ENCODE results near the gene RBM3. TPM values are rescaled to one million over a fixed set of nuclear protein-coding genes. Genes with fewer than 3 reads are reported as not detected.
A peak's percentile ranks its signal among the peaks of the same experiment; 100 is the strongest.

Gene RBM3
- total and polyA plus RNA-seq, 7 donors: 15.9 to 206 (median 68.9) TPM

GRCh38 chrX:48606091-48606490 lies 31.8 kb downstream of the RBM3 start:
- WGBS, 3 donors: 63 to 71% (median 71%) methylated on average over 5 to 6 of the region's 6 CpGs
- intact Hi-C loops (cut with DNase I): no loop called here
- peak in 2 of 4 donors; percentile 15 to 36 for ATAC-seq

GRCh38 chrX:48611703-48612102 lies 37.4 kb downstream of the RBM3 start:
- TF ChIP-seq CTCF (IDR thresholded peaks at IDR 0.05): no peak
- Histone ChIP-seq H3K4me3 (no peak overlapping the region), H3K36me3 (ENCODE audit: insufficient read depth in 1 of 2, low read depth in 1 of 2) (no peaks in the 10 kb centered on the region), H3K4me1 (no peaks in the 10 kb centered on the region), H3K27ac (no peak overlapping the region), H3K27me3 (ENCODE audit: insufficient read depth in 3 of 3, low read length in 2 of 3) (peaks cover 0 to 4% (median 0%) of the 10 kb centered on the region in 3 donors), H3K9me3 (no peaks in the 10 kb centered on the region)
- intact Hi-C loops (cut with DNase I): no loop called here
- WGBS, 3 donors: 48 to 72% (median 56%) methylated on average over 2 of the region's 2 CpGs
- ATAC-seq (no peak), DNase-seq (no peak)

More at GRCh38 chrX:48606091-48606490, 31.8 kb downstream of the RBM3 start:
- Histone ChIP-seq H3K4me3 (no peak overlapping the region), H3K9me3 (no peaks in the 10 kb centered on the region), H3K36me3 (ENCODE audit: insufficient read depth in 1 of 2, low read depth in 1 of 2) (peaks cover 2 to 40% of the 10 kb centered on the region in 2 donors), H3K4me1 (no peaks in the 10 kb centered on the region), H3K27ac (no peak overlapping the region), H3K27me3 (ENCODE audit: insufficient read depth in 3 of 3, low read length in 2 of 3) (no peaks in the 10 kb centered on the region)
- TF ChIP-seq CTCF (IDR thresholded peaks at IDR 0.05): no peak
- no peak for DNase-seq

GRCh38 chrX:48613502-48614160 lies 39.3 kb downstream of the RBM3 start:
- H3K27ac ChIP-seq: no peak overlapping the region
- intact Hi-C loops (cut with DNase I): no loop called here
- ATAC-seq (no peak), DNase-seq (no peak)
- H3K4me1 ChIP-seq: no peaks in the 10 kb centered on the region
- TF ChIP-seq CTCF (IDR thresholded peaks at IDR 0.05): no peak
- H3K27me3 ChIP-seq (ENCODE audit: insufficient read depth in 3 of 3, low read length in 2 of 3): peaks cover 0 to 15% (median 0%) of the 10 kb centered on the region in 3 donors
- 74 to 84% (median 83%) methylated on average over 6 of the region's 6 CpGs for WGBS, 3 donors
- no peak overlapping the region for H3K4me3 ChIP-seq
- no peaks in the 10 kb centered on the region for H3K36me3 ChIP-seq (ENCODE audit: insufficient read depth in 1 of 2, low read depth in 1 of 2)
- H3K9me3 ChIP-seq: no peaks in the 10 kb centered on the region

GRCh38 chrX:48616576-48616975 lies 42.3 kb downstream of the RBM3 start:
- Histone ChIP-seq H3K9me3 (no peaks in the 10 kb centered on the region), H3K36me3 (ENCODE audit: insufficient read depth in 1 of 2, low read depth in 1 of 2) (no peaks in the 10 kb centered on the region), H3K4me3 (no peak overlapping the region), H3K27ac (no peak overlapping the region), H3K27me3 (ENCODE audit: insufficient read depth in 3 of 3, low read length in 2 of 3) (peaks cover 0 to 23% (median 0%) of the 10 kb centered on the region in 3 donors), H3K4me1 (no peaks in the 10 kb centered on the region)
- no peak for TF ChIP-seq CTCF (IDR thresholded peaks at IDR 0.05)
- 36 to 41% (median 39%) methylated on average over 4 to 5 of the region's 5 CpGs for WGBS, 3 donors
- DNase-seq: no peak
- ATAC-seq: no peak
- intact Hi-C loops (cut with DNase I): no loop called here
